ENCODE results near the gene MACROD2.

Gene MACROD2

GRCh38 chr20:15563836-15564235 lies 1568.5 kb downstream of the MACROD2 start:
- no peaks in the 10 kb centered on the region for H3K27me3 ChIP-seq
- TF ChIP-seq, protein P1, sequence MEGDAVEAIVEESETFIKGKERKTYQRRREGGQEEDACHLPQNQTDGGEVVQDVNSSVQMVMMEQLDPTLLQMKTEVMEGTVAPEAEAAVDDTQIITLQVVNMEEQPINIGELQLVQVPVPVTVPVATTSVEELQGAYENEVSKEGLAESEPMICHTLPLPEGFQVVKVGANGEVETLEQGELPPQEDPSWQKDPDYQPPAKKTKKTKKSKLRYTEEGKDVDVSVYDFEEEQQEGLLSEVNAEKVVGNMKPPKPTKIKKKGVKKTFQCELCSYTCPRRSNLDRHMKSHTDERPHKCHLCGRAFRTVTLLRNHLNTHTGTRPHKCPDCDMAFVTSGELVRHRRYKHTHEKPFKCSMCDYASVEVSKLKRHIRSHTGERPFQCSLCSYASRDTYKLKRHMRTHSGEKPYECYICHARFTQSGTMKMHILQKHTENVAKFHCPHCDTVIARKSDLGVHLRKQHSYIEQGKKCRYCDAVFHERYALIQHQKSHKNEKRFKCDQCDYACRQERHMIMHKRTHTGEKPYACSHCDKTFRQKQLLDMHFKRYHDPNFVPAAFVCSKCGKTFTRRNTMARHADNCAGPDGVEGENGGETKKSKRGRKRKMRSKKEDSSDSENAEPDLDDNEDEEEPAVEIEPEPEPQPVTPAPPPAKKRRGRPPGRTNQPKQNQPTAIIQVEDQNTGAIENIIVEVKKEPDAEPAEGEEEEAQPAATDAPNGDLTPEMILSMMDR (IDR thresholded peaks at IDR 0.05): no peak
- H3K4me1 ChIP-seq (ENCODE audit: control insufficient read depth in 1 of 2, insufficient read depth in 1 of 2, low read depth in 1 of 2, low read length in 1 of 2): no peaks in the 10 kb centered on the region
- H3K27ac ChIP-seq: no peak overlapping the region
- no peaks in the 10 kb centered on the region for H3K9me3 ChIP-seq
- H3K36me3 ChIP-seq: no peaks in the 10 kb centered on the region
- H3K4me3 ChIP-seq (ENCODE audit: low read depth in 1 of 2, low read length in 1 of 2): no peak overlapping the region

DNA sequence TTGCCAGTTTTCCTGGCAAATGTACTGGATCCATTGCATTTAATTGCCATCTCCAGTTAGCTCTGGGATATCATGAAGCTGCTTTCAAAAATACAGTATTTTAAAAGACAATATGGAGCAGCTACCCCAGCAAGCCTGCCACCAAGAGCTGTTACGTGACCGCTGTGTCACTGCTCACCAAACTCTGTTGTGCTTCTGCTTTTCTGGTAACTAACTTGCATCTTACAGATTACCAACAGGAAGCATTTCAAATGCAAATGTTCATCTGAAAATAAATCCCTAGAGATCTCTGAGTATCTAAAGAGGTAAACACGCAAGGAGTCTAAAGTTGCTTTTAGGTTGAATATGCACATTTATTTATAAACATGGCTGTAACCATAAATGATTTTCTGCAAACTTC lies 1569.7 kb downstream of the MACROD2 start:
- TF ChIP-seq, protein P1 (IDR thresholded peaks at IDR 0.05): no peak
- Histone ChIP-seq H3K4me1 (ENCODE audit: control insufficient read depth in 1 of 2, insufficient read depth in 1 of 2, low read depth in 1 of 2, low read length in 1 of 2) (no peaks in the 10 kb centered on the region), H3K27me3 (no peaks in the 10 kb centered on the region), H3K9me3 (no peaks in the 10 kb centered on the region), H3K27ac (no peak overlapping the region), H3K4me3 (ENCODE audit: low read depth in 1 of 2, low read length in 1 of 2) (no peak overlapping the region), H3K36me3 (no peaks in the 10 kb centered on the region)

DNA sequence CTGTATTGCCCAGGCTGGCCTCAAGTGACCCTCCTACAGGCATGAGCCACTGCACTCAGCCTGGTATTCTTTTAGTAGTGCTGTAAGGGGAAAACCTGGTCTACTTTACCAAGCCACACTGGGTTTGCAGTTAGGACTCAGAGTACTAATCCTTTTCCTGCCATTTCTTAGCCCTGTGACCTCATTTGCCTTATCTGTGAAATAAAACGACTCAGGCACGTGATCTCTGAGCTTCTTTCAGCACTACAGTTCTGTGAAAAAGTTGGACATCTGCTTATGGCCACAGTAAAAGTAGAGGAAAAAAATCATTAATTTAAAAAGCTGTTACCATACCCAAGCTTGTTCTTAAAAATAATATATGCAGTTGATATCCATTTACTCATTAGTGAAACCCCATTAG lies 1570.5 kb downstream of the MACROD2 start:
- no peaks in the 10 kb centered on the region for H3K27me3 ChIP-seq
- no peak overlapping the region for H3K27ac ChIP-seq
- no peaks in the 10 kb centered on the region for H3K4me1 ChIP-seq (ENCODE audit: control insufficient read depth in 1 of 2, insufficient read depth in 1 of 2, low read depth in 1 of 2, low read length in 1 of 2)
- H3K36me3 ChIP-seq: no peaks in the 10 kb centered on the region
- no peaks in the 10 kb centered on the region for H3K9me3 ChIP-seq
- H3K4me3 ChIP-seq (ENCODE audit: low read depth in 1 of 2, low read length in 1 of 2): no peak overlapping the region
- TF ChIP-seq, protein P1 (IDR thresholded peaks at IDR 0.05): no peak

- Histone ChIP-seq H3K9me3 (no peaks in the 10 kb centered on the region), H3K27ac (no peak overlapping the region), H3K36me3 (no peaks in the 10 kb centered on the region), H3K4me3 (ENCODE audit: low read depth in 1 of 2, low read length in 1 of 2) (no peak overlapping the region), H3K27me3 (no peaks in the 10 kb centered on the region), H3K4me1 (ENCODE audit: control insufficient read depth in 1 of 2, insufficient read depth in 1 of 2, low read depth in 1 of 2, low read length in 1 of 2) (no peaks in the 10 kb centered on the region)
- TF ChIP-seq, protein P1 (IDR thresholded peaks at IDR 0.05): no peak
These were observed 1571.9 kb downstream of the MACROD2 start for GRCh38 chr20:15567219-15567618.

- no peaks in the 10 kb centered on the region for H3K9me3 ChIP-seq
These were observed 1574.8 kb downstream of the MACROD2 start for GRCh38 chr20:15570156-15570555.

More at GRCh38 chr20:15570156-15570555, 1574.8 kb downstream of the MACROD2 start:
- Histone ChIP-seq H3K4me3 (ENCODE audit: low read depth in 1 of 2, low read length in 1 of 2) (no peak overlapping the region), H3K36me3 (no peaks in the 10 kb centered on the region), H3K27ac (no peak overlapping the region), H3K27me3 (no peaks in the 10 kb centered on the region), H3K4me1 (ENCODE audit: control insufficient read depth in 1 of 2, insufficient read depth in 1 of 2, low read depth in 1 of 2, low read length in 1 of 2) (no peaks in the 10 kb centered on the region)
- TF ChIP-seq, protein P1 (IDR thresholded peaks at IDR 0.05): no peak
